ENCODE measurements around the gene NR1D1.
A peak's percentile ranks its signal among the peaks of the same experiment; 100 is the strongest.

DNA sequence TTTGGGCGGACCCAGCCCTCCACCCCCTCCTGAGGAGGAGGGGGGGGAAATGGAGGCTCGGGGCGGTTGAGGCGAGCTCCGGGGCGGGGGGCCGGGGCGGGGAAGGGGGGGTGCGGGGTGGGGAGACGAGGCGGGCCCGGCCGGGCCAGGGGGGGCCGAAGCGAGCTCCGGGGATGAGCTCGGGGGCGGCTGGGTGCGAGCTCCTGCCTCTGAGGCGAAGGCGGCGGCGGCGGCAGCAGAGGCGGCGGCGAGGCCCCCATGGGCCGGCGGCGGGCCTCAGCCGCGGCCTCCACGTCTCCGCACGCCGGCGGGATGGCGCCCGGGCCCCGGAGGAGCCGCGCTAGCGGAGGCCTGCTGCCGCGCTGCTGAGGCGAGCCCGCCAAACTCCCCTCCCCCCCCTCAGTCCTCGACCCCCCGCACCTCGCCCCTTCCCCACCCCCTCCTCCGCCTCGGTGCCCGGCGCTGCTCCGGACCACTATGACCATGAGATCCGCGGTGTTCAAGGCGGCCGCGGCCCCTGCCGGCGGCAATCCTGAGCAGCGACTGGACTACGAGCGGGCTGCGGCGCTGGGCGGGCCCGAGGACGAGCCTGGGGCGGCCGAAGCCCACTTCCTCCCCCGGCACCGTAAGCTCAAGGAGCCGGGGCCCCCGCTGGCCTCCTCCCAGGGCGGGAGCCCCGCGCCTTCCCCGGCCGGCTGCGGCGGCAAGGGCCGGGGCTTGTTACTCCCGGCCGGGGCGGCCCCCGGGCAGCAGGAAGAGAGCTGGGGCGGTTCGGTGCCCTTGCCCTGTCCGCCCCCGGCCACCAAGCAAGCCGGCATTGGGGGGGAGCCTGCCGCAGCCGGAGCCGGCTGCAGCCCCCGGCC is 22.0 kb upstream of the NR1D1 start:
- TF ChIP-seq, protein P1, sequence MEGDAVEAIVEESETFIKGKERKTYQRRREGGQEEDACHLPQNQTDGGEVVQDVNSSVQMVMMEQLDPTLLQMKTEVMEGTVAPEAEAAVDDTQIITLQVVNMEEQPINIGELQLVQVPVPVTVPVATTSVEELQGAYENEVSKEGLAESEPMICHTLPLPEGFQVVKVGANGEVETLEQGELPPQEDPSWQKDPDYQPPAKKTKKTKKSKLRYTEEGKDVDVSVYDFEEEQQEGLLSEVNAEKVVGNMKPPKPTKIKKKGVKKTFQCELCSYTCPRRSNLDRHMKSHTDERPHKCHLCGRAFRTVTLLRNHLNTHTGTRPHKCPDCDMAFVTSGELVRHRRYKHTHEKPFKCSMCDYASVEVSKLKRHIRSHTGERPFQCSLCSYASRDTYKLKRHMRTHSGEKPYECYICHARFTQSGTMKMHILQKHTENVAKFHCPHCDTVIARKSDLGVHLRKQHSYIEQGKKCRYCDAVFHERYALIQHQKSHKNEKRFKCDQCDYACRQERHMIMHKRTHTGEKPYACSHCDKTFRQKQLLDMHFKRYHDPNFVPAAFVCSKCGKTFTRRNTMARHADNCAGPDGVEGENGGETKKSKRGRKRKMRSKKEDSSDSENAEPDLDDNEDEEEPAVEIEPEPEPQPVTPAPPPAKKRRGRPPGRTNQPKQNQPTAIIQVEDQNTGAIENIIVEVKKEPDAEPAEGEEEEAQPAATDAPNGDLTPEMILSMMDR (IDR thresholded peaks at IDR 0.05): peak in 2 of 4 experiments; percentile 26 to 58
- TF ChIP-seq POLR2AphosphoS5 (IDR thresholded peaks at IDR 0.05): no peak
- no peak for TF ChIP-seq EP300 (IDR thresholded peaks at IDR 0.05)
